HTR-8/SVneo (cell line): ENCODE data around the gene TMTC2.

Experiments
- DNase-seq: peaks from one replicate; pipeline ENCODE4 v3.0.0; 2011; ENCODE audit warnings: low spot score, mixed read lengths; ENCODE audit not compliant: insufficient read length
- FAIRE-seq: peaks from 2 replicates; lab custom pipeline; 2011; peaks lifted over from hg19 to GRCh38; lab: Jason Lieb, UNC

The TMTC2 gene

GRCh38 chr12:82686168-82687020 is at the start of gene TMTC2:
TMTC2 (plus strand) TSS chr12:82686906.
- DNase-seq (peak; percentile 89), FAIRE-seq (no peak)

GRCh38 chr12:82638324-82638723 is 48.4 kb upstream of the TMTC2 start:
- DNase-seq = no peak
- FAIRE-seq = no peak

DNA sequence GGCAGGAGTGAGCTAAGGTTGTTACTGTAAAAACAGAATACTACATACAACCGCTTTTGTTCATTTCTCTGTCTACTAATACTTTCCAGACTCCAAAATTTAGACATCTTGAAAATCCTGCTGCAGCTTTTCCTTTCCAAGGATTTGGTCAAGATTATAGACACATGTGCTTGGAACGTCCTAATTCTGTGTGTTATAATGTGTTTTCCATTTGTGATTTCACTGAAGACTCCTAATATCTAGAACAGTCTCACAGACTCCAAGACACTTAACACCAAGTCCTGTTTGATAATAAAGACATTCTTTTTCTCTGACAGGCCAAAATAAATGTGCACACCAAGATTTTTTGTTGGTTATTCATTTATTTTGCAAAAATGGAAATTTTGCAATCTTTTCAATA is 41.8 kb upstream of the TMTC2 start:
- DNase-seq (no peak), FAIRE-seq (no peak)

DNA sequence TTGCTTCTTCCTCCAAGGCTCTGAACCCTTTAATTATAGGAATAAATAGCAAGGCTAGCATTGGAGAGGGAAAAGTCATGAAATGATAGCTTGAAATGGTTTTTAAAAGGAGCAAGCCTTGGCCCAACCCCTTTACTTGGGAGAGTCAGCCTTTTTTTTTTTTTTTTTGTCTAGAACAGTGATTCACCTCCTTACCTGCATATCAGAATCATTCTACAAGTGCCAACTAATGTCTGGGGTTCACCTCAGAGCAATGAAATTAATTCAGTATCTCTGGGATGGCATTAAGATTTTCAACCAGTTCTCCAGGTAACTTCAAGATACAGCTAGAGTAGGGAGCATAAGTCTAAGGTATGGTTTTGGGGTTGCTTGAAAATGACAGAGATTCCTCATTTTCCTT is 41.3 kb upstream of the TMTC2 start:
- DNase-seq (no peak), FAIRE-seq (no peak)

- DNase-seq (no peak), FAIRE-seq (no peak)
Observed at GRCh38 chr12:82647853-82648252, 38.9 kb upstream of the TMTC2 start.

GRCh38 chr12:82648259-82648909 is 38.3 kb upstream of the TMTC2 start:
- FAIRE-seq (no peak), DNase-seq (no peak)

DNA sequence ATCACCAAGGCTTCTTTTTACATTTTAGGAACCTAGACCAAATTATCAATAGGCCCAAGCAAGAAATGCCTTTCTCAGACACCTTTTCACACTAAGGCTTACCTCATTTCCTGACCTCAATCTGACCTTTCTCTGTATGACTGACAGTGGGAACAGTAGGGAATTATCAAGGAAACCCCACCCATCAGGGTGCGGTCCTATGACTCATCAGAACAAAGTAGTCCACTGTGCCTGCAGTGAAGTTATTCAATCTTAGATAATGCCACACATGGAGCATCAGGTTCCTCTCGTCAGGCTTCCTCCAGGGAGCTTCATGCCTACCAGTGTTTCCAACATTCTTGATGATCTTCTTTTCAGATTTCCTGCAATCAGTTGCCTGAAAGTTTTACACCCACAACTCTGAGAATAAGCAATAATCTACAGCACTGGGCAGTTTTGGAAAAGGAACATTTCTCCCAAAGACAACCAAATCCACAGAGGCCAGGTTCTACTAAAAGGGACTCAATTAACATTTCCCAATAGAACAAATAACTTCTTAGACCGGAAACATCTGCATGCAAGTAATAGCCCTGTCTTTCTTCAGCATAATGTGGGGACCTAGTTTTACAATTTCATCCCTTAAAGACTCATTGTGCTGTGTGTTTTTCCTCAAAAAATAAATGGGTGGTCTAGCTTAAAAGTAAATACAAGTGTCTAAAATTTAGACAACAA is 35.9 kb upstream of the TMTC2 start:
- DNase-seq (no peak), FAIRE-seq (no peak)

GRCh38 chr12:82651489-82651888 is 35.2 kb upstream of the TMTC2 start:
- DNase-seq (no peak), FAIRE-seq (no peak)

- DNase-seq (no peak), FAIRE-seq (no peak)
Observed at GRCh38 chr12:82652071-82652470, 34.6 kb upstream of the TMTC2 start.

DNA sequence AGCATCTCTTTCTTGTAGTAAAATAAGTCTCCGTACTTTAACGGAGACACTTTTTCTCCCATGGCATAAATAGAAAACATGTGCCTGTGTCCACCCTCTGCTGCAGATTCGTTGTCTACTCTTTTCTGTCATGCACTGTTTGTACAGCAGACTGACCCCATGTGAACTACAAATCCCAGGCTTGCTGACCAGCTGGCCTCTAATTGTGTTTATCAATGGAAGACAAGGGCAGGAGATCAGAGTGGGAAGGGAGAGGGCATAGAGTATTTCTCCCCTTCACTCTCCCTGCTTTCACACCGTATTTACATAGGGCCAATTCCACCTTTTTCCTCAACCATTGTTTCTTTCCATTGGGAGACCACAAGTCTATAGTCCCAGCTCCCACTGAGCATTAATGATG is 31.0 kb upstream of the TMTC2 start:
- FAIRE-seq (no peak), DNase-seq (no peak)

GRCh38 chr12:82659343-82660207 is 27.1 kb upstream of the TMTC2 start:
- FAIRE-seq (no peak), DNase-seq (no peak)

DNA sequence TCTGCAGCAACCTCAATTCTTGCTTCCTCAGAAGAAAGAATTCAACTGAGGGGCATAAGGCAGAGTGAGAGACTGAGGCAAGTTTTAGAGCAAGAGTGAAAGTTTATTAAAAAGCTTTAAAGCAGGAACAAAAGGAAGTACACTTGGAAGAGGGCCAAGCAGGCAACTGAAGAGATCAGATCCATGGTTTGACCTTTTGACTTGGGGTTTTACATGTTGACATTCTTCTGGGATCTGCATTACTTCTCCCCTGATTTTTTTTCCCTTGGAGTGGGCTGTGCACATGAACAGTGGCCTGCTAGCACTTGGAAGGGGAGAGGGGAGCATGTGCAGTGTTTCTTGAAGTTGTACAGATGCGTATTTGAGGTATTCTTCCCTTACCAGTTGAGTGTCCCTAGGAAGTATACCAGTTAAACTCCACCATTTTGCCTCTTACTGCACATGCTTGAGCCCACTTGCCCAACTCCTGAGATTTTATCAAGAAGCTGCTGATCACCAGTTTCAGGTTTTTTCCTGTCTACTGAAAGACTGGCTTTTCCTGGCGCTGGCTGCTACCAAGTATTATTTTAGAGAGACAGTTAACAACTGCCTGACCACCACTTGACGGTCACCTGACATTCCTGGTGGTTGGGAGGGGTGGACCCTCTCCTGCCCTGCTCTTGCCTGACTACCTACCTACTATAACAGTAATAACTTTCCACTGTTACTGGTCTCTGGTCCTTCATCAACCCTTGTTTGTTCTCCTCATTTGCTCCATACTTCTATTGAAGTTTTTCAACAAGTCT is 26.0 kb upstream of the TMTC2 start:
- no peak for DNase-seq

GRCh38 chr12:82663893-82664292 is 22.8 kb upstream of the TMTC2 start:
- FAIRE-seq (no peak), DNase-seq (no peak)

More for the DNA sequence above, 26.0 kb upstream of the TMTC2 start:
- no peak for FAIRE-seq

GRCh38 chr12:82665142-82665923 is 21.4 kb upstream of the TMTC2 start:
- DNase-seq (no peak), FAIRE-seq (no peak)

GRCh38 chr12:82666830-82667229 is 19.9 kb upstream of the TMTC2 start:
- FAIRE-seq = no peak
- no peak for DNase-seq

- FAIRE-seq = no peak
- DNase-seq = no peak
Observed at GRCh38 chr12:82671673-82672195, 15.0 kb upstream of the TMTC2 start.

DNA sequence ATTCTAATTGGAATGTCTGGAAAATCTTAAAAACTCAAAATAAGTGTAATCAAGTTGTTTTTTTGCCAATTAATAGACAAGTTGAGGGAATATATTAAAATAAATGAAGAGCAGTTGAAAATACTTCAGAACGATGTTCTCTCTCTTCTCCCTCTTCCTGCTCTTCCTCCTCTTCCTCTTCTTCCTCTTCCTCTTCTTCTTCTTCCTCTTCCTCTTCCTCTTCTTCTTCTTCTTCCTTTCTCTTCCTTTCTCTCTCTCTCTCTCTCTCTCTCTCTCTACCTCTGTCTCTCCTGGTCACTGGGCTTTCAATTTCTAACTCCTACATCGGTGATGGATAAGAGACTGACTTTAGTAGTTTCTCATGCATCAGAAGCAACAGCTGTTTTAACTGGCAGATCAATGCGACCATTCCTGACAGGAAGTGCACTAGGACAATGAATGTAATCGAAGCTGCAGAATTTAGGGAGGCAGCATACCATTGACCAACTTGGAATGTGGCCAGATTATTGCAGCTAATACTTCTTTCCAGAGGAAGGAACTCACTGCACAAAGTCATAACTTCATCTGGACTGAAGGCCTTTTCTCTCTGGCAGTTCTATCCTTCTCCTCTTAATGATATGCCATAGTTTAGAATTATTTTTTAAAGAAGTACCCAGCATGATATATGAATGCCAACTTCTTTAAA is 13.8 kb upstream of the TMTC2 start:
- no peak for FAIRE-seq
- no peak for DNase-seq

GRCh38 chr12:82673698-82674097 is 13.0 kb upstream of the TMTC2 start:
- DNase-seq = no peak
- no peak for FAIRE-seq
